Common myeloid progenitor, CD34-positive (primary cell): ENCODE results near the gene IFT20. TPM values are rescaled to one million over a fixed set of nuclear protein-coding genes. Genes with fewer than 3 reads are reported as not detected.

Experiments
- CTCF ChIA-PET: fragments of 350-600 bp; sonication (Branson Sonifier 250); formaldehyde crosslinking; loops from one replicate; lab custom pipeline; 2021; ENCODE audit warnings: antibody characterized with exemption; lab: Charles Lee
- POLR2A ChIA-PET: fragments of 350-600 bp; sonication (Branson Sonifier 250); formaldehyde crosslinking; loops from one replicate; lab custom pipeline; 2021; ENCODE audit warnings: antibody characterized with exemption; lab: Charles Lee
- DNase-seq, 3 donors: peaks; one replicate each; pipeline versions ENCODE4 v3.0.0 to v3.0.0-alpha.2; 2013
- H3K27ac ChIP-seq, 2 experiments: 1 replicate in 1 of 2; 2 replicates in 1 of 2; pipeline ENCODE4 v1.7.0; 2013; ENCODE audit warnings: inconsistent platforms in 2 of 2, low read length in 2 of 2, mild to moderate bottlenecking in 2 of 2, low read depth in 1 of 2, moderate library complexity in 1 of 2; ENCODE audit not compliant: severe bottlenecking in 2 of 2, insufficient read depth in 1 of 2, poor library complexity in 1 of 2
- H3K27me3 ChIP-seq, 5 experiments: replicated peaks in 2 of 5; 1 replicate in 3 of 5; 2 replicates in 2 of 5; pipeline versions ENCODE4 v1.6.1 to v1.7.0; 2013; ENCODE audit warnings: low read length in 4 of 5, mild to moderate bottlenecking in 2 of 5, moderate library complexity in 2 of 5, inconsistent platforms in 1 of 5; ENCODE audit not compliant: insufficient read depth in 5 of 5, control insufficient read depth in 4 of 5
- H3K36me3 ChIP-seq, 4 experiments: 1 replicate in 2 of 4; 2 replicates in 2 of 4; pipeline versions ENCODE4 v1.6.1 to v1.7.0; 2013; ENCODE audit warnings: low read length in 3 of 4, control low read depth in 1 of 4, mild to moderate bottlenecking in 1 of 4; ENCODE audit not compliant: control insufficient read depth in 4 of 4, insufficient read depth in 4 of 4
- H3K4me1 ChIP-seq, 4 experiments: 1 replicate in 3 of 4; 2 replicates in 1 of 4; pipeline versions ENCODE4 v1.6.1 to v1.7.1; 2013; ENCODE audit warnings: low read length in 3 of 4, mild to moderate bottlenecking in 3 of 4, control low read depth in 1 of 4, inconsistent platforms in 1 of 4, moderate library complexity in 1 of 4; ENCODE audit not compliant: control insufficient read depth in 4 of 4, insufficient read depth in 4 of 4; ENCODE audit errors: control extremely low read depth in 1 of 4
- H3K4me3 ChIP-seq, 7 experiments: 1 replicate in 4 of 7; 2 replicates in 3 of 7; pipeline versions ENCODE4 v1.5.1 to v1.7.0; 2013; ENCODE audit warnings: mild to moderate bottlenecking in 7 of 7, low read length in 6 of 7, moderate library complexity in 6 of 7, inconsistent platforms in 2 of 7, low read depth in 2 of 7, control low read depth in 1 of 7; ENCODE audit not compliant: insufficient read depth in 4 of 7, control insufficient read depth in 1 of 7; ENCODE audit errors: extremely low read depth in 1 of 7
- H3K9me3 ChIP-seq, 5 experiments: 1 replicate in 4 of 5; 2 replicates in 1 of 5; pipeline versions ENCODE4 v1.6.1 to v1.7.1; 2013; ENCODE audit warnings: low read length in 4 of 5, mild to moderate bottlenecking in 2 of 5, inconsistent platforms in 1 of 5, low read depth in 1 of 5, moderate library complexity in 1 of 5; ENCODE audit not compliant: control insufficient read depth in 4 of 5, insufficient read depth in 2 of 5; ENCODE audit errors: control extremely low read depth in 1 of 5
- WGBS: methylation state at CpG from one replicate; pipeline ENCODE4 v1.1.5; 2013; ENCODE audit not compliant: insufficient coverage; 5-methylcytosine and 5-hydroxymethylcytosine counted together
- polyA plus RNA-seq: library from polyadenylated mRNA; unstranded; fragments of 120-200 nt; gene quantifications from one replicate; pipeline ENCODE4 v1.2.1, GENCODE V29; 2013

IFT20 gene, protein sequence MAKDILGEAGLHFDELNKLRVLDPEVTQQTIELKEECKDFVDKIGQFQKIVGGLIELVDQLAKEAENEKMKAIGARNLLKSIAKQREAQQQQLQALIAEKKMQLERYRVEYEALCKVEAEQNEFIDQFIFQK
- 60.8 TPM for polyA plus RNA-seq

DNA sequence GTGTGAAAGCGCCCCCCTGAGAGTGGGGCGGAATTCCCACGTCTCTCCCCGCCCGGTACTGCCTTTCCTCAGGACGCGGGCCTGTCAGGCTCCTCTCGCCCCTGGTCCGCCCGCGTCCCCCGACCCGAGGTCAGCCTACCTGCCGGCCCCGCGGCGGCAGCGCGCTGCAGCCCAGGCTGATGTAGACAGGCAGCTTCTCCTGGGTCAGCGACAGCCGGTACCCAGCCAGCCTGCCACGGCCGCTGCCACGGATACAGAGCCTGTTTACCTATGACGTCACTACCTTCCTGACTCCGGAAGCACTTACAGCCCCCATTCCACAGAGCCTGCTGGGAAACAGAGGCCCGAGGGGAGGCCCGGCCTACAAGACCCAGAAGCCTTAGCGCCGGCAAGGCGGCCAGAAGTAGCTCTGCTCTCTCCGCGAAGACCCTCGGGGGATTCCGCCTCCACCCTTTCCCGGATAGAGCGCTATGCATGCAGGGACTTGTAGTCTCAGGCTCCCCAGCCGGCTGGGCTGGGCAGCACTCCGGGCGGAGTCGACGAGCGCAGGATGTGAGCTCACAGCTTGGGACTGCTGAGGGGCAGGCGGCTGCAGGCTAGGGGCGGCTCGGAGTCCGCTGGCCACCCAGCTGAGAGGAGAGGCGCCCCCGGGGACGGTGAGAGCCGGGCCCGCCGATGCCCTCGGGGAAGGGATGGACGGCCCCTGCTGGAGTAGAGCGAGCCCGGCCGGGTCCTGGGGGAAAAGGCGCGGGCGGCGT, at the start of gene IFT20, which contains the start of gene TNFAIP1:
IFT20 (minus strand) TSS at position 272 of the 758 bp plus-strand sequence. CDS start 3,487 bp downstream, outside the sequence.
TNFAIP1 (plus strand) TSS at position 561 of the 758 bp plus-strand sequence. CDS start 3,761 bp downstream, outside the sequence.
- Histone ChIP-seq H3K9me3 (no peaks in the 10 kb centered on the region), H3K27me3 (no peaks in the 10 kb centered on the region), H3K36me3 (peaks cover 0 to 27% (median 18%) of the 10 kb centered on the region in 4 experiments), H3K4me3 (peak within 1 kb of the TSS; percentile 75 to 96 (median 92)), H3K4me1 (peaks cover 7 to 30% (median 22%) of the 10 kb centered on the region in 4 experiments), H3K27ac (peak within 1 kb of the TSS; percentile 90 to 97)
- WGBS: under 1% methylated on average over 57 of the region's 62 CpGs
- ChIA-PET POLR2A (interaction anchor here (1.2 to 1.5 kb wide), 2 partner anchors 17 to 22 kb away, joined by 3 to 7 read pairs; partner anchors contain the start of genes POLDIP2 and TMEM97), CTCF (interaction anchor here (1.1 to 1.6 kb wide), 5 partner anchors 11 to 96 kb away, joined by 3 to 9 read pairs (median 4); partner anchors contain the start of genes POLDIP2 and SEBOX)
- DNase-seq: peak; percentile 100

DNA sequence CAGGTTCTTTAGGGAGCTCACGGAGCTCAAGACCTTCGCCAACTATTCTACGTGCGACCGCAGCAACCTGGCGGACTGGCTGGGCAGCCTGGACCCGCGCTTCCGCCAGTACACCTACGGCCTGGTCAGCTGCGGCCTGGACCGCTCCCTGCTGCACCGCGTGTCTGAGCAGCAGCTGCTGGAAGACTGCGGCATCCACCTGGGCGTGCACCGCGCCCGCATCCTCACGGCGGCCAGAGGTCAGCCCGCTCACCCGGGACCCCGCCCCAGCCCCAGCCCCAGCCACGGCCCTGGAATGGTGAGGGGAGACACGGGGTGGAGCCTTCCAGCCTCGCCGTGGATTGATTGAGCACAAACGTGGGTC, 49.7 kb upstream of the IFT20 start:
- DNase-seq: no peak
- ChIA-PET POLR2A (interaction anchor here (0.6 kb wide), 1 partner anchor 491 kb away, joined by 4 read pairs; no protein-coding TSS in a partner anchor), CTCF (interaction anchor here (1.6 to 2.3 kb wide), 2 partner anchors 10 to 31 kb away, joined by 3 to 9 read pairs; no protein-coding TSS in a partner anchor)
- Histone ChIP-seq H3K27ac (peak overlapping the region in 1 of 2 experiments; percentile 5), H3K4me1 (peaks cover 0 to 34% (median 20%) of the 10 kb centered on the region in 4 experiments), H3K36me3 (peaks cover 0 to 16% (median 4%) of the 10 kb centered on the region in 4 experiments), H3K9me3 (no peaks in the 10 kb centered on the region), H3K27me3 (peaks cover 0 to 29% (median 0%) of the 10 kb centered on the region in 5 experiments), H3K4me3 (peak overlapping the region; percentile 41 to 88 (median 76))
- WGBS: 1% methylated on average over 24 of the region's 29 CpGs

DNA sequence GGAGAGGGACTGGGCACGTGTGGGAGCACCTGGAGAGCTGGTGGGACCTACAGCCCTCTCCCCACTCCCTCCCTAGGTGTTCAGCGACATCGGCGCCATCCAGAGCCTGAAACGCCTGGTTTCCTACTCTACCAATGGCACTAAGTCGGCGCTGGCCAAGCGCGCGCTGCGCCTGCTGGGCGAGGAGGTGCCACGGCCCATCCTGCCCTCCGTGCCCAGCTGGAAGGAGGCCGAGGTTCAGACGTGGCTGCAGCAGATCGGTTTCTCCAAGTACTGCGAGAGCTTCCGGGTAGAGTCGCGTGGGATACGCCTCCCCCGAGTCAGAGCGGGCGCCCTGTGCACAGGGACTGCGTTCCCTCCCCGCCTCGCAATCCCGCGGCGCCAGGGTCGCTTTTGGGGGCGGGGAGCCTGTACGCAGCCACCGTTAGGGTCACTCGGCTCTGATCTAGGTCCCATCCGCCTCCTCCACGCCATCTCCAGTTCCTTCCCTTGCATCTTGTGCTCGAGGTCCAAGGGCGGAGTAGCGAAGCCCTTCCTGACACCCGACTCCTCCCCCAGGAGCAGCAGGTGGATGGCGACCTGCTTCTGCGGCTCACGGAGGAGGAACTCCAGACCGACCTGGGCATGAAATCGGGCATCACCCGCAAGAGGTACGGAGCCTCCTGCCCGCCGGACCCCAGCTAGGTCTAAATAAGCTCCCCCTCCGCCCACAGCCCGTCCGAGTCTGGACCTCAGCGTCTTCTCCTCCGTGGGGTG, 49.2 kb upstream of the IFT20 start:
- peaks cover 0 to 34% (median 20%) of the 10 kb centered on the region in 4 experiments for H3K4me1 ChIP-seq
- DNase-seq: peak in 2 of 3 donors; percentile 72 to 83
- CTCF ChIA-PET: interaction anchor here (1.6 to 2.3 kb wide), 2 partner anchors 9 to 32 kb away, joined by 3 to 9 read pairs; no protein-coding TSS in a partner anchor
- no peaks in the 10 kb centered on the region for H3K9me3 ChIP-seq
- POLR2A ChIA-PET: interaction anchor here (0.6 kb wide), 1 partner anchor 490 kb away, joined by 4 read pairs; no protein-coding TSS in a partner anchor
- H3K27me3 ChIP-seq: peaks cover 0 to 29% (median 0%) of the 10 kb centered on the region in 5 experiments
- H3K4me3 ChIP-seq: peak overlapping the region; percentile 41 to 88 (median 76)
- H3K36me3 ChIP-seq: peaks cover 0 to 12% (median 4%) of the 10 kb centered on the region in 4 experiments
- H3K27ac ChIP-seq: peak overlapping the region in 1 of 2 experiments; percentile 5
- WGBS: 0% methylated on average over 35 of the region's 56 CpGs

DNA sequence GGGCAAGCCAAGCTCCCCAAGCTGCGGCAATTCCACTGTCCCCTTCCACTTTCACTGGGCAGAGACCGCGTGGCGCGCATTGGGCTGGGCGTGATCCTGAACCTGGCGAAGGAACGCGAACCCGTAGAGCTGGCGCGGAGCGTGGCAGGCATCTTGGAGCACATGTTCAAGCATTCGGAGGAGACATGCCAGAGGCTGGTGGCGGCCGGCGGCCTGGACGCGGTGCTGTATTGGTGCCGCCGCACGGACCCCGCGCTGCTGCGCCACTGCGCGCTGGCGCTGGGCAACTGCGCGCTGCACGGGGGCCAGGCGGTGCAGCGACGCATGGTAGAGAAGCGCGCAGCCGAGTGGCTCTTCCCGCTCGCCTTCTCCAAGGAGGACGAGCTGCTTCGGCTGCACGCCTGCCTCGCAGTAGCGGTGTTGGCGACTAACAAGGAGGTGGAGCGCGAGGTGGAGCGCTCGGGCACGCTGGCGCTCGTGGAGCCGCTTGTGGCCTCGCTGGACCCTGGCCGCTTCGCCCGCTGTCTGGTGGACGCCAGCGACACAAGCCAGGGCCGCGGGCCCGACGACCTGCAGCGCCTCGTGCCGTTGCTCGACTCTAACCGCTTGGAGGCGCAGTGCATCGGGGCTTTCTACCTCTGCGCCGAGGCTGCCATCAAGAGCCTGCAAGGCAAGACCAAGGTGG, 46.0 kb upstream of the IFT20 start:
- 29% methylated on average over 71 of the region's 72 CpGs for WGBS
- Histone ChIP-seq H3K4me3 (peak overlapping the region in 2 of 7 experiments; percentile 40 to 61), H3K4me1 (peaks cover 0 to 34% (median 20%) of the 10 kb centered on the region in 4 experiments), H3K27me3 (peaks cover 0 to 33% (median 0%) of the 10 kb centered on the region in 5 experiments), H3K9me3 (no peaks in the 10 kb centered on the region), H3K27ac (no peak overlapping the region), H3K36me3 (peaks cover 0 to 2% (median 0%) of the 10 kb centered on the region in 4 experiments)
- ChIA-PET CTCF (interaction anchor here (0.8 to 1.2 kb wide), 2 partner anchors 20 to 129 kb away, joined by 3 read pairs; no protein-coding TSS in a partner anchor), POLR2A (no interaction called here)
- DNase-seq: peak in 2 of 3 donors; percentile 48 to 53

DNA sequence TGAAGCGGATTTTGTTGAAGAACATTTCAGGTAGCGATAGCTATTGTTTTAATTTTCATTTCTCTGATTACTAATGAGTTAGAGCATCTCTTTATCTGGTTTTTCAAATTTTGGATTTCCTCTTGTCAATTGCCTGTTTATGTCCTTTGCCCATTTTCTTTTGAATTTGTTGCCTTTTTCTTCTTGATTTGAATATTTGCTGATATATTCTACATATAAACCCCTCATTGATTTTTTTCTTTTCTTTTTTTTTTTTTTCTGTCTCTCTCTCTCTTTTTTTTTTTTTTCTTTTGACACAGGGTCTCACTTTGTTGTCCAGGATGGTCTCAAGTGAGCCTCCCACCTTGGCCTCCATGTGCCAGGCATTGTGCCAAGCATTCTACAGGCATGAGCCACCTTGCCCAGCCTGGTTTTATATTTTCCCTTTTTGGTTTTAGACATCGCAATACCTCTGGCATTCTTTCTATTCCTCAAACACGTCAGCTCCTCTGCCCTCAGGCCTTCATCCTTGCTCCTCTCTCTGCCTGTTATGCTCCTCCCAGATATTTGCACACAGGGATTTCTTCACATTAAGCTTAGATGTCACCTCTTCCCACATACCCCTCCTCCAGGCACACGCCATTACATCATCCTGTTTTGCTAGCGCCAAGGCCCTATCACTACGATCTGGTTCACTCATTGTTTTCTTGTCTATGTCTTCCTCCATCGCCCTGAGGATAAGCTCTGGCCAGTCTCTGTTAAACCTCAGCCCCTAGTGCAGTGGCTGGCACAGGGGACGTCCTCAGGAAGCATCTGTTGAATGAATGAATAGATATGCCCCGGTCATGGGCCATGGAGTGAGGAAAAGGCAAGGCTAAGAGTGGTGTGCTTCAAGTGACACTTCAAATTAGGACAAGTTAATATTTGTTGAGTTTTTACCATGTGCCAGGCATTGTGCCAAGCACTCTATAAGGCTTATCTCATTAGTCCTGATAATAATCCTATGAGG, 44.8 kb upstream of the IFT20 start:
- no peak overlapping the region for H3K4me3 ChIP-seq
- DNase-seq: peak; percentile 37 to 82 (median 71)
- no peak overlapping the region for H3K27ac ChIP-seq
- POLR2A ChIA-PET: no interaction called here
- peaks cover 0 to 31% (median 0%) of the 10 kb centered on the region in 5 experiments for H3K27me3 ChIP-seq
- WGBS: 40% methylated on average over 6 of the region's 10 CpGs
- H3K36me3 ChIP-seq: peaks cover 0 to 2% (median 0%) of the 10 kb centered on the region in 4 experiments
- no peaks in the 10 kb centered on the region for H3K9me3 ChIP-seq
- H3K4me1 ChIP-seq: peaks cover 0 to 30% (median 17%) of the 10 kb centered on the region in 4 experiments
- CTCF ChIA-PET: interaction anchor here (1.2 kb wide), 1 partner anchor 22 kb away, joined by 3 read pairs; a partner anchor contains a TSS
